Measurements from ENCODE around the gene MFNG.

The MFNG gene

GRCh38 chr22:37420686-37421467, 65.3 kb downstream of the MFNG start:
- FAIRE-seq, result no peak

- FAIRE-seq, result no peak
These were observed 66.1 kb downstream of the MFNG start for GRCh38 chr22:37419969-37420685.

GRCh38 chr22:37419370-37419968, 66.7 kb downstream of the MFNG start:
- no peak for FAIRE-seq

Data from colon (tissue), 2 donors.